Measurements from ENCODE around the gene ATP1A3. TPM values are rescaled to one million over a fixed set of nuclear protein-coding genes. Genes with fewer than 3 reads are reported as not detected.
"Not testable (repeated sequence)": the region's sequence is repeated elsewhere in the genome, so short reads cannot be mapped to it uniquely, and the experiment has no call there.

ATP1A3 gene
- under 1 TPM in 1 of 4 donors, not detected in 3; 0.13 TPM for total RNA-seq

GRCh38 chr19:41993612-41994483 lies at the start of gene ATP1A3:
Gene ATP1A3, minus strand, starts transcription at chr19:41994230. Its CDS starts 154 bp downstream, at chr19:41994076.
- peaks cover 14% of the 10 kb centered on the region for H3K27me3 ChIP-seq

GRCh38 chr19:42042455-42043170 lies 48.6 kb upstream of the ATP1A3 start:
- H3K36me3 ChIP-seq = no peaks in the 10 kb centered on the region
- TF ChIP-seq POLR2A (IDR thresholded peaks at IDR 0.05) (no peak), CTCF (IDR thresholded peaks at IDR 0.05) (no peak)
- WGBS, 2 donors = 94 to 96% methylated on average over 28 to 30 of the region's 30 CpGs

More at GRCh38 chr19:41993612-41994483, at the start of gene ATP1A3:
- no peaks in the 10 kb centered on the region for H3K36me3 ChIP-seq
- no peak within 1 kb of the TSS for H3K4me3 ChIP-seq (replicated peaks in 1 of 3)
- peak in 1 of 2 donors; percentile 9 for DNase-seq
- 0 to 2% methylated on average over 1 to 12 of the region's 84 CpGs for WGBS, 2 donors
- no peak within 1 kb of the TSS for H3K27ac ChIP-seq
- H3K9me3 ChIP-seq = no peaks in the 10 kb centered on the region
- intact Hi-C loops (cut with DNase I) = no loop called here
- no peak for TF ChIP-seq POLR2A (IDR thresholded peaks at IDR 0.05)
- TF ChIP-seq CTCF (IDR thresholded peaks at IDR 0.05) = no peak
- H3K4me1 ChIP-seq = peaks cover 0 to 12% of the 10 kb centered on the region in 2 donors

GRCh38 chr19:42040491-42040890 lies 46.5 kb upstream of the ATP1A3 start:
- peaks cover 17 to 18% of the 10 kb centered on the region in 2 donors for H3K4me1 ChIP-seq
- H3K27ac ChIP-seq; intact Hi-C loops (cut with DNase I); DNase-seq; H3K4me3 ChIP-seq (replicated peaks in 1 of 3); H3K27me3 ChIP-seq; H3K9me3 ChIP-seq; H3K36me3 ChIP-seq: not testable (repeated sequence)
- 94 to 95% methylated on average over 9 of the region's 9 CpGs for WGBS, 2 donors

More at GRCh38 chr19:42042455-42043170, 48.6 kb upstream of the ATP1A3 start:
- no peak for DNase-seq
- no peak overlapping the region for H3K27ac ChIP-seq
- H3K9me3 ChIP-seq = no peaks in the 10 kb centered on the region
- H3K27me3 ChIP-seq = no peaks in the 10 kb centered on the region
- no peak overlapping the region for H3K4me3 ChIP-seq (replicated peaks in 1 of 3)
- H3K4me1 ChIP-seq = peaks cover 15 to 16% of the 10 kb centered on the region in 2 donors
- intact Hi-C loops (cut with DNase I) = no loop called here

GRCh38 chr19:42040031-42040430 lies 46.0 kb upstream of the ATP1A3 start:
- H3K36me3 ChIP-seq = no peaks in the 10 kb centered on the region
- intact Hi-C loops (cut with DNase I) = no loop called here
- no peak for TF ChIP-seq CTCF (IDR thresholded peaks at IDR 0.05)
- TF ChIP-seq POLR2A (IDR thresholded peaks at IDR 0.05) = no peak

GRCh38 chr19:42038666-42039065 lies 44.6 kb upstream of the ATP1A3 start:
- whole genome bisulfite sequencing, 2 donors = 32 to 39% methylated on average over 6 of the region's 6 CpGs

More at GRCh38 chr19:42040031-42040430, 46.0 kb upstream of the ATP1A3 start:
- Histone ChIP-seq H3K4me1 (peaks cover 17 to 18% of the 10 kb centered on the region in 2 donors), H3K27ac (no peak overlapping the region), H3K27me3 (no peaks in the 10 kb centered on the region), H3K9me3 (no peaks in the 10 kb centered on the region), H3K4me3 (replicated peaks in 1 of 3) (no peak overlapping the region)
- DNase-seq = no peak

More at GRCh38 chr19:42038666-42039065, 44.6 kb upstream of the ATP1A3 start:
- Histone ChIP-seq H3K4me1 (peaks cover 17 to 18% of the 10 kb centered on the region in 2 donors), H3K9me3 (no peaks in the 10 kb centered on the region), H3K27ac (peak overlapping the region; percentile 25 to 78 (median 68)), H3K4me3 (replicated peaks in 1 of 3) (no peak overlapping the region), H3K36me3 (no peaks in the 10 kb centered on the region), H3K27me3 (no peaks in the 10 kb centered on the region)
- TF ChIP-seq CTCF (IDR thresholded peaks at IDR 0.05) (no peak), POLR2A (IDR thresholded peaks at IDR 0.05) (peak in 1 of 2 donors; percentile 42)
- DNase-seq = peak; percentile 90 to 93
- intact Hi-C loops (cut with DNase I) = no loop called here

Data from thyroid gland (tissue), 4 donors.